MCF 10A (cell line): ENCODE data around the gene ISCA2. TPM values are rescaled to one million over a fixed set of nuclear protein-coding genes. Genes with fewer than 3 reads are reported as not detected.

ENCODE experiments used
- BruUV-seq: library from RNA; stranded (reverse); fragments of 400-500 nt; replicated peaks from 2 replicates; lab custom pipeline; 2021; lab: Mats Ljungman, UMichigan
- CTCF ChIA-PET: fragments of 300-600 bp; sonication (Branson Sonifier 250); formaldehyde crosslinking; extraction: SDS; loops from one replicate; lab custom pipeline; 2021; ENCODE audit warnings: antibody characterized with exemption, inconsistent platforms; lab: Yijun Ruan, JAX
- POLR2A ChIA-PET: fragments of 300-600, 350-650 bp; sonication (Branson Sonifier 250); formaldehyde crosslinking; extraction: SDS; loops from one replicate; lab custom pipeline; 2020; ENCODE audit warnings: antibody characterized with exemption, inconsistent platforms; lab: Yijun Ruan, JAX
- DNase-seq: peaks from one replicate; pipeline ENCODE4 v3.0.0-alpha.2; 2018; ENCODE audit not compliant: unreplicated experiment
- H3K27ac Mint-ChIP-seq: one replicate; pipeline ENCODE4 v1.8.0; 2022; ENCODE audit warnings: mild to moderate bottlenecking, low read depth, mixed read lengths; ENCODE audit not compliant: unreplicated experiment
- H3K27me3 Mint-ChIP-seq: one replicate; pipeline ENCODE4 v1.8.0; 2022; ENCODE audit warnings: mixed read lengths; ENCODE audit not compliant: insufficient read depth, unreplicated experiment
- H3K36me3 Mint-ChIP-seq: one replicate; pipeline ENCODE4 v1.8.0; 2022; ENCODE audit warnings: mild to moderate bottlenecking, moderate library complexity, mixed read lengths; ENCODE audit not compliant: insufficient read depth, unreplicated experiment
- H3K4me1 Mint-ChIP-seq: one replicate; pipeline ENCODE4 v1.8.0; 2022; ENCODE audit warnings: mixed read lengths; ENCODE audit not compliant: insufficient read depth, unreplicated experiment
- H3K4me3 Mint-ChIP-seq: one replicate; pipeline ENCODE4 v1.8.0; 2022; ENCODE audit warnings: mild to moderate bottlenecking, moderate library complexity, mixed read lengths; ENCODE audit not compliant: unreplicated experiment
- H3K9me3 Mint-ChIP-seq: one replicate; pipeline ENCODE4 v1.8.0; 2022; ENCODE audit warnings: mixed read lengths; ENCODE audit not compliant: unreplicated experiment
- intact Hi-C: fragments of 100-400 bp; cut with micrococcal nuclease; formaldehyde crosslinking; loops from 2 replicates; pipeline ENCODE4 v1.14.1; 2022
- total RNA-seq: library from RNA; stranded (reverse); gene quantifications from 2 replicates; pipeline ENCODE4 v1.2.3, GENCODE V29; 2022
- TF ChIP-seq, protein P1 (sequence below): fragments of 200-600 bp; IDR thresholded peaks from one replicate; pipeline ENCODE4 v1.8.0; 2022; ENCODE audit warnings: antibody characterized with exemption, mild to moderate bottlenecking; ENCODE audit not compliant: unreplicated experiment

Gene ISCA2
- total RNA-seq, 1 experiment from 2014 or later = 13.9 TPM

DNA sequence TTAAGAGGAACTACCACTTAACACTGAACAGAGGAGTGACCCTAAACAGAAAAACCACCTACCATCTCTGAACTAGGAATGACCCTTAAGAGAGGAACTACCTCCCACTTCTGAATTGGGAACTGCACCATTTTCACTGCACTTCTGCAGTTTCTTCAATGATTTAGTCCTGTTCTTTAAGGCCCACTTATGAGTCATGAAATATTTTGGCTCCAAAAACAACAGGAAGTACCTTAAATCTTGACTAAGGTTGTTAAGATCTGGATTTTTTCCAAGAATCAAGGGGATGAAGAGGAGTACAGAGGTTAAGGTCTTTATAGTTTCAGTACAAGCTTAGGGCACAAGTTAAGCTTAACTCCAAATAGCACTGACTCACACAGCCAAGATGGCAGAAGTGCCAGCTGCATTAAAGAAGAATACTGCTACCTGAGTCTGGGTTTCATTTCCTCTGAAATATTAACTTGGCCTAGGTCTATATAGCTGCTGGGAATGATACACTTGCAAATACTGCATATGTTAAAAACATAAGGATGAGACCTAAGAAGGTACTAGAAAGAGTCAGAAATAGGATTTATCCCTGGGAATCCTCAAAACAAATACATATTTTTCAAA, 4.7 kb upstream of the ISCA2 start:
- ChIA-PET CTCF (interaction anchor here (0.6 kb wide), 2 partner anchors 143 to 145 kb away, joined by 3 to 6 read pairs; no protein-coding TSS in a partner anchor), POLR2A (interaction anchor here (0.7 kb wide), 1 partner anchor 124 kb away, joined by 3 read pairs; no protein-coding TSS in a partner anchor)
- H3K4me1 Mint-ChIP-seq = peaks cover 15% of the 10 kb centered on the region
- H3K4me3 Mint-ChIP-seq = peak overlapping the region; percentile 46
- H3K27ac Mint-ChIP-seq = peak overlapping the region; percentile 87
- DNase-seq = peak; percentile 90
- no peaks in the 10 kb centered on the region for H3K9me3 Mint-ChIP-seq
- intact Hi-C loops = no loop called here
- H3K36me3 Mint-ChIP-seq = peaks cover 20% of the 10 kb centered on the region
- TF ChIP-seq, protein P1, sequence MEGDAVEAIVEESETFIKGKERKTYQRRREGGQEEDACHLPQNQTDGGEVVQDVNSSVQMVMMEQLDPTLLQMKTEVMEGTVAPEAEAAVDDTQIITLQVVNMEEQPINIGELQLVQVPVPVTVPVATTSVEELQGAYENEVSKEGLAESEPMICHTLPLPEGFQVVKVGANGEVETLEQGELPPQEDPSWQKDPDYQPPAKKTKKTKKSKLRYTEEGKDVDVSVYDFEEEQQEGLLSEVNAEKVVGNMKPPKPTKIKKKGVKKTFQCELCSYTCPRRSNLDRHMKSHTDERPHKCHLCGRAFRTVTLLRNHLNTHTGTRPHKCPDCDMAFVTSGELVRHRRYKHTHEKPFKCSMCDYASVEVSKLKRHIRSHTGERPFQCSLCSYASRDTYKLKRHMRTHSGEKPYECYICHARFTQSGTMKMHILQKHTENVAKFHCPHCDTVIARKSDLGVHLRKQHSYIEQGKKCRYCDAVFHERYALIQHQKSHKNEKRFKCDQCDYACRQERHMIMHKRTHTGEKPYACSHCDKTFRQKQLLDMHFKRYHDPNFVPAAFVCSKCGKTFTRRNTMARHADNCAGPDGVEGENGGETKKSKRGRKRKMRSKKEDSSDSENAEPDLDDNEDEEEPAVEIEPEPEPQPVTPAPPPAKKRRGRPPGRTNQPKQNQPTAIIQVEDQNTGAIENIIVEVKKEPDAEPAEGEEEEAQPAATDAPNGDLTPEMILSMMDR = no peak
- H3K27me3 Mint-ChIP-seq = no peaks in the 10 kb centered on the region
- BruUV-seq = no TSS peak

DNA sequence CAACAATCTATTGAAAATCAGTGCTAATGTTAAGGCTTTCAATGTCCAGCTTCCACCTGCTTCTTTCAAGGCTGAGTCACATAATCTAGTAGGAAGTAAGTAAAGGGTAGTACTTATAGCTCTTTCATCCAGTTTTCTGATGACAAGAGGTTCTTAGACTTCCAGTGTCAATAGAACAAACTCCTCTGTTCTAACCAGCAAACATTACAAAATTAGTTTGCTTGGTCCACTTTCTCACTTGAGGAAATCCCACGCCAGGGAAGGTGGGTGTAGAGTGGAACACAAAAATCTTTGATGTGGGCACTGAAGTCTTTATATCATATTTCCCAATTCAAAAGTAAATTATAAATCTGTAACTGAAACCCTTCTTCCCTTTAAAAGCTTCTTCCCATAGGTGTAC, 3.1 kb upstream of the ISCA2 start:
- H3K4me3 Mint-ChIP-seq = no peak overlapping the region
- H3K27me3 Mint-ChIP-seq = no peaks in the 10 kb centered on the region
- no peaks in the 10 kb centered on the region for H3K9me3 Mint-ChIP-seq
- peaks cover 28% of the 10 kb centered on the region for H3K4me1 Mint-ChIP-seq
- DNase-seq = no peak
- TF ChIP-seq, protein P1 = no peak
- ChIA-PET POLR2A (interaction anchor here (0.7 to 9.7 kb wide), 2 partner anchors 72 to 79 kb away, joined by 3 to 162 read pairs; no protein-coding TSS in a partner anchor), CTCF (interaction anchor here (0.5 to 2.3 kb wide), 10 partner anchors 11 to 1973 kb away, joined by 3 to 13 read pairs (median 4); no protein-coding TSS in a partner anchor)
- peaks cover 17% of the 10 kb centered on the region for H3K36me3 Mint-ChIP-seq
- intact Hi-C loops = loop anchor here (5.0 kb wide), 1 partner anchor 82 kb away; no protein-coding TSS in a partner anchor
- no TSS peak for BruUV-seq
- no peak overlapping the region for H3K27ac Mint-ChIP-seq

DNA sequence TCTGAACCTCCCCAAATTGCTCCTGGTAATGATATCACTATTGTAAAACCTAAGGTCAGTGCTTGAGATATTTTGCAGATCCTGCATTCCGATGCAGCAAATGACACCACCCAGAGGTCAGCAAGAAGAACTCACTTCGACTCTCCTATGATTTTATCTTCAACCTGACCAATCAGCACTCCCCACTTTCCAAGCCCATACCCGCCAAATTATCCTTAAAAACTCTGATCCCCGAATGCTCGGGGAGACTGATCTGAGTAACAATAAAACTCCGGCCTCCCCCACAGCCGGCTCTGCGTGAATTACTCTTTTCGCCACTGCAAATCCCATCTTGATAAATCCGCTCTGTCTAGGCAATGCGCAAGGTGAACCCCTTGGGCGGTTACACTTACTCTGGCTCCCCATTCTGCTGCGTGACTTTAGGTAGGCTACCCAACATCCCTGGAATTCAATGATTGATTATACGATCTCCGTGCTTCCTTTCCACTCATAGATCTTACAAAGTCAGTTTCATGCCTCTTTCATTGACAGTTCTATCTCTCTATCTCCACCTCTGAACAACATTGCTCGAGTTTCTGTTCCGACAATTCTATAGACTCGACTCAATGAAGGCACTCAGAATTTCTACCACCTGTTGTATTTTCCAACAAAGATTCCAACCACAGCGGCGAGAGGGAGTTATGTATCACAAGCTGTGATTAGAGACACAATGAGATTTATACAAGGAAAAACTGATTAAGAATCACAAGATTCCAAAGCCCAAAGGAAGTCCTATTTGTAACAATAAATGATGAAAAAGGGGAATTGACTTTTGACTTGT, 1.4 kb upstream of the ISCA2 start:
- CTCF ChIA-PET = interaction anchor here (0.6 to 2.3 kb wide), 10 partner anchors 9 to 1417 kb away, joined by 3 to 9 read pairs (median 3); no protein-coding TSS in a partner anchor
- no peak overlapping the region for H3K4me3 Mint-ChIP-seq
- POLR2A ChIA-PET = interaction anchor here (0.7 to 9.7 kb wide), 13 partner anchors 11 to 389 kb away, joined by 3 to 162 read pairs (median 4); partner anchors contain the start of gene ABCD4
- H3K4me1 Mint-ChIP-seq = peaks cover 34% of the 10 kb centered on the region
- H3K27ac Mint-ChIP-seq = no peak overlapping the region
- peaks cover 18% of the 10 kb centered on the region for H3K36me3 Mint-ChIP-seq
- DNase-seq = peak; percentile 64
- no peaks in the 10 kb centered on the region for H3K27me3 Mint-ChIP-seq
- BruUV-seq = TSS peak; percentile 59
- intact Hi-C loops = loop anchor here (1.0 to 5.0 kb wide), 2 partner anchors 80 to 130 kb away; no protein-coding TSS in a partner anchor
- H3K9me3 Mint-ChIP-seq = no peaks in the 10 kb centered on the region
- TF ChIP-seq, protein P1 = peak; percentile 34
